ENCODE measurements around the gene NPTX1. TPM values are rescaled to one million over a fixed set of nuclear protein-coding genes. Genes with fewer than 3 reads are reported as not detected.

Gene NPTX1
- total RNA-seq, 2 donors from 2014 or later: 0.56 to 0.68 TPM

DNA sequence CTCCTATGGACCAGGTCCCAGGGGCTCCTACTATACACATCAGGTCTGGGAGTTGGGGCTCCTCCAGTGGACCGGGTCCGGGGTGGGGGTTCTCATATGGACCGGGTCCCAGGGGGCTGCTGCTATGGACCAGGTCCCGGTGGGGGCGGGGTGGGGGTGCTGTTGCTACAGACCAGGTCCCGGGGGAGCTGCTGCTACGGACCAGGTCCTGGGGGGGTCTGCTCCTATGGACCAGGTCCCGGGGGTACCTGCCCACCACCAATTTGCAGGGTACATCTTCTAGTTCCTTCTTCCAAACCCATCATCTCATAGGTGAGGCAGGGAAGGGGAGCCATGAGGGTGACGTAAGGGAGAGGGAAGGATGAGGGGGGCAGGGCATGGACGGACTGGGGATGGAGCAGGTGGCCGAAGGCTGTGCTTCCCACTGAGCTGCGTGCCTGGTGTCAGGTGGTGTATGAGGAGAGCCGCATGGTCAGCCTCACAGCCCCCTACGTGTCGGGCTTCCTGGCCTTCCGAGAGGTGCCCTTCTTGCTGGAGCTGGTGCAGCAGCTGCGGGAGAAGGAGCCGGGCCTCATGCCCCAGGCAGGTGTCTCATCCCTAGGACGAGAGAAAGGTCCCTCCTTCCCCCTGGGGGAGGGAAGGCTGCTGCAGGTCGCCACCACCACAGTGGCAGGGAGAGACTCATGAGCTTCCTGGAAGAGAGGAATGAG is 54.9 kb downstream of the NPTX1 start:
- TF ChIP-seq, protein P1, sequence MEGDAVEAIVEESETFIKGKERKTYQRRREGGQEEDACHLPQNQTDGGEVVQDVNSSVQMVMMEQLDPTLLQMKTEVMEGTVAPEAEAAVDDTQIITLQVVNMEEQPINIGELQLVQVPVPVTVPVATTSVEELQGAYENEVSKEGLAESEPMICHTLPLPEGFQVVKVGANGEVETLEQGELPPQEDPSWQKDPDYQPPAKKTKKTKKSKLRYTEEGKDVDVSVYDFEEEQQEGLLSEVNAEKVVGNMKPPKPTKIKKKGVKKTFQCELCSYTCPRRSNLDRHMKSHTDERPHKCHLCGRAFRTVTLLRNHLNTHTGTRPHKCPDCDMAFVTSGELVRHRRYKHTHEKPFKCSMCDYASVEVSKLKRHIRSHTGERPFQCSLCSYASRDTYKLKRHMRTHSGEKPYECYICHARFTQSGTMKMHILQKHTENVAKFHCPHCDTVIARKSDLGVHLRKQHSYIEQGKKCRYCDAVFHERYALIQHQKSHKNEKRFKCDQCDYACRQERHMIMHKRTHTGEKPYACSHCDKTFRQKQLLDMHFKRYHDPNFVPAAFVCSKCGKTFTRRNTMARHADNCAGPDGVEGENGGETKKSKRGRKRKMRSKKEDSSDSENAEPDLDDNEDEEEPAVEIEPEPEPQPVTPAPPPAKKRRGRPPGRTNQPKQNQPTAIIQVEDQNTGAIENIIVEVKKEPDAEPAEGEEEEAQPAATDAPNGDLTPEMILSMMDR (IDR thresholded peaks at IDR 0.05): no peak
- Histone ChIP-seq H3K4me3 (no peak overlapping the region), H3K36me3 (no peaks in the 10 kb centered on the region), H3K4me1 (ENCODE audit: control insufficient read depth in 1 of 2, low read depth in 2 of 2) (peaks cover 0 to 10% of the 10 kb centered on the region in 2 donors), H3K27ac (no peak overlapping the region), H3K9me3 (no peaks in the 10 kb centered on the region), H3K27me3 (replicated peaks; ENCODE audit: insufficient read depth) (no peaks in the 10 kb centered on the region)
- no peak for ATAC-seq (ENCODE audit: insufficient number of reproducible peaks, low FRiP score, low read depth)
- no peak for DNase-seq (ENCODE audit: low spot score)

DNA sequence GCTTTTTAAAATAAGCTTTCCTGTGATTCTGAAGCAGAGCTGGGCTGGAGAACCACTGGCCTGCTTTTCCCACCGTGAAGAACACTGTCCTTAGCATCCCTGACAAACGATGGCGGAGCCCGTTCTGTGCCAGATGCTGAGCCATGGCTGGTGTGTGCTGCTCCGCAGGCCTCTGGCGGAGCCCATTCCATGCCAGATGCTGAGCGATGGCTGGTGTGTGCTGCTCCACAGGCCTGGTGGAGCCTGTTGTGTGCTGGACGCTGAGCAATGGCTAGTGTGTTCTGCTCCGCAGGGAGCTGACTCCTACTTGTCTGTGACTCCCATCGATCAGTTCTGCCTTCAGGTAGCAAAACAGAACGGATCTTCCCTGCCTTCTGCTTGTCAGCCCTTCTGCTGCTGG is 57.2 kb downstream of the NPTX1 start:
- H3K4me3 ChIP-seq: no peak overlapping the region
- peaks cover 9 to 23% of the 10 kb centered on the region in 2 donors for H3K4me1 ChIP-seq (ENCODE audit: control insufficient read depth in 1 of 2, low read depth in 2 of 2)
- DNase-seq (ENCODE audit: low spot score): no peak
- H3K27me3 ChIP-seq (replicated peaks; ENCODE audit: insufficient read depth): no peaks in the 10 kb centered on the region
- no peaks in the 10 kb centered on the region for H3K36me3 ChIP-seq
- H3K27ac ChIP-seq: no peak overlapping the region
- H3K9me3 ChIP-seq: no peaks in the 10 kb centered on the region
- ATAC-seq (ENCODE audit: insufficient number of reproducible peaks, low FRiP score, low read depth): no peak
- TF ChIP-seq, protein P1 (IDR thresholded peaks at IDR 0.05): no peak

DNA sequence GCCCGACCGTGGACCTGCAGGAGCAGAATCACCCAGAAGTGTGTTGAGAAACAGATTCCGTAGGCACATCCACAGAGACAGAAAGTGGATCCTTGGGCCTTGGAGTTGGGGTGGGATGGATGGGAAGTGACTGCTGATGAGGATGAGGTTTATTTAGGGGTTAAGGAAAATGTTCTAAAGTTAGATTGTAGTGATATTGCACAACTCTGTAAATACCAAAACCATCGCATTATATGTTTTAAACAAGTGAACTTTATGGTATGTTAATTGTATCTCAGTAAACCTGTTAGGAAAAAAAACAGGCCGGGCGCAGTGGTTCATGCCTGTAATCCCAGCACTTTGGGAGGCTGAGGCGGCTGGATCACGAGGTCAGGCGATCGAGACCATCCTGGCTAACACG is 57.8 kb downstream of the NPTX1 start:
- ATAC-seq (ENCODE audit: insufficient number of reproducible peaks, low FRiP score, low read depth) (no peak), DNase-seq (ENCODE audit: low spot score) (no peak)
- Histone ChIP-seq H3K36me3 (no peaks in the 10 kb centered on the region), H3K9me3 (no peaks in the 10 kb centered on the region), H3K27ac (no peak overlapping the region), H3K4me3 (no peak overlapping the region), H3K27me3 (replicated peaks; ENCODE audit: insufficient read depth) (no peaks in the 10 kb centered on the region), H3K4me1 (ENCODE audit: control insufficient read depth in 1 of 2, low read depth in 2 of 2) (peaks cover 12 to 28% of the 10 kb centered on the region in 2 donors)
- TF ChIP-seq, protein P1 (IDR thresholded peaks at IDR 0.05): no peak

Other genes with a start within 250 kb of the NPTX1 start
- 100 to 1,000 TPM; 150 to 174 TPM for gene RNF213, start 215.8 kb downstream of the NPTX1 start, total RNA-seq
- 10 to 100 TPM; 27.3 to 46.7 TPM for gene ENDOV, start 61.4 kb downstream of the NPTX1 start, total RNA-seq
- gene RPTOR, start 68.2 kb upstream of the NPTX1 start, total RNA-seq: 10 to 100 TPM; 42.0 to 47.4 TPM

Measured in thoracic aorta (tissue), 2 donors.